Neural cell (in vitro differentiated cells): ENCODE results near the gene TMEM117. TPM values are rescaled to one million over a fixed set of nuclear protein-coding genes. Genes with fewer than 3 reads are reported as not detected.

ENCODE experiments used
- H2AFZ ChIP-seq: fragments of 200-600, 300-800 bp; sonication (generic), shearing (Covaris generic); 2 replicates; pipeline ENCODE4 v1.6.0; 2014; ENCODE audit warnings: low read depth, mild to moderate bottlenecking, antibody characterized with exemption, low read length, moderate library complexity
- H3F3A ChIP-seq: fragments of 200-600 bp; shearing (Covaris generic); 2 replicates; pipeline ENCODE4 v1.6.1; 2016; ENCODE audit warnings: mild to moderate bottlenecking, moderate library complexity, mixed read lengths, antibody characterized with exemption, low read length; ENCODE audit not compliant: insufficient read depth, poor library complexity, severe bottlenecking
- H3K27ac ChIP-seq: fragments of 200-600, 300-800 bp; sonication (generic), shearing (Covaris generic); 2 replicates; pipeline ENCODE4 v1.5.1; 2014; ENCODE audit warnings: mild to moderate bottlenecking, low read length, moderate library complexity
- H3K27me3 ChIP-seq: fragments of 300-800, 200-600 bp; sonication (generic), shearing (Covaris generic); 2 replicates; pipeline ENCODE4 v1.6.0; 2014; ENCODE audit warnings: mild to moderate bottlenecking, low read depth, low read length, moderate library complexity; ENCODE audit not compliant: insufficient read depth
- H3K36me3 ChIP-seq: fragments of 300-800, 200-600 bp; sonication (generic), shearing (Covaris generic); 2 replicates; pipeline ENCODE4 v1.5.1; 2014; ENCODE audit warnings: mild to moderate bottlenecking, antibody characterized with exemption, low read length, moderate library complexity; ENCODE audit not compliant: insufficient read depth
- H3K4me2 ChIP-seq: fragments of 300-800, 200-600 bp; sonication (generic), shearing (Covaris generic); 2 replicates; pipeline ENCODE4 v1.6.0; 2014; ENCODE audit warnings: mild to moderate bottlenecking, low read length
- H3K4me3 ChIP-seq: fragments of 300-800, 200-600 bp; sonication (generic), shearing (Covaris generic); 2 replicates; pipeline ENCODE4 v1.5.1; 2014; ENCODE audit warnings: mild to moderate bottlenecking, low read length, moderate library complexity
- H3K79me2 ChIP-seq: fragments of 200-600 bp; shearing (Covaris generic); replicated peaks from 2 replicates; pipeline ENCODE4 v1.6.0; 2014; ENCODE audit warnings: mild to moderate bottlenecking, low read length, moderate library complexity; ENCODE audit not compliant: insufficient read depth
- H3K9ac ChIP-seq: fragments of 300-800, 200-600 bp; sonication (generic), shearing (Covaris generic); 2 replicates; pipeline ENCODE4 v1.6.1; 2016; ENCODE audit warnings: mild to moderate bottlenecking, low read length, mixed read lengths
- H3K9me2 ChIP-seq: fragments of 200-600 bp; shearing (Covaris generic); 2 replicates; pipeline ENCODE4 v1.6.1; 2016; ENCODE audit warnings: mild to moderate bottlenecking, low read length, mixed read lengths; ENCODE audit not compliant: insufficient read depth
- H3K9me3 ChIP-seq: fragments of 200-600, 300-800 bp; sonication (generic), shearing (Covaris generic); 2 replicates; pipeline ENCODE4 v1.6.1; 2016; ENCODE audit warnings: mild to moderate bottlenecking, mixed run types, low read length, moderate library complexity, mixed read lengths
- H4K20me1 ChIP-seq: fragments of 200-600 bp; shearing (Covaris generic); 2 replicates; pipeline ENCODE4 v1.6.1; 2016; ENCODE audit warnings: mild to moderate bottlenecking, mixed run types; ENCODE audit not compliant: insufficient read depth
- CTCF ChIP-seq: fragments of 450-650 bp; IDR thresholded peaks from 2 replicates; pipeline ENCODE4 v1.5.1; 2014; ENCODE audit warnings: antibody characterized with exemption, mild to moderate bottlenecking, moderate library complexity; ENCODE audit not compliant: poor library complexity, severe bottlenecking
- EP300 ChIP-seq: fragments of 450-650 bp; conservative IDR thresholded peaks from 2 replicates; pipeline ENCODE4 v1.6.1; 2014; ENCODE audit warnings: antibody characterized with exemption, mild to moderate bottlenecking, moderate library complexity; ENCODE audit not compliant: poor library complexity, severe bottlenecking
- EZH2 ChIP-seq: fragments of 200-600, 300-800 bp; shearing (Covaris generic), sonication (generic); IDR thresholded peaks from 2 replicates; pipeline ENCODE4 v1.6.1; 2014; ENCODE audit warnings: antibody characterized with exemption, low read length, borderline replicate concordance, mild to moderate bottlenecking; ENCODE audit not compliant: insufficient read depth, poor library complexity, severe bottlenecking
- MXI1 ChIP-seq: fragments of 450-650 bp; conservative IDR thresholded peaks from 2 replicates; pipeline ENCODE4 v1.6.1; 2014; ENCODE audit warnings: antibody characterized with exemption, mild to moderate bottlenecking; ENCODE audit not compliant: poor library complexity, severe bottlenecking
- POLR2AphosphoS5 ChIP-seq: IDR thresholded peaks from 2 replicates; pipeline ENCODE4 v1.6.1; 2012
- RAD21 ChIP-seq: fragments of 450-650 bp; conservative IDR thresholded peaks from 2 replicates; pipeline ENCODE4 v1.6.1; 2014; ENCODE audit warnings: antibody characterized with exemption, mild to moderate bottlenecking, moderate library complexity
- REST ChIP-seq: IDR thresholded peaks from 2 replicates; pipeline ENCODE4 v1.6.1; 2012; ENCODE audit warnings: borderline replicate concordance
- SMC3 ChIP-seq: fragments of 450-650 bp; conservative IDR thresholded peaks from 2 replicates; pipeline ENCODE4 v1.6.1; 2014; ENCODE audit warnings: antibody characterized with exemption, mild to moderate bottlenecking, moderate library complexity; ENCODE audit not compliant: poor library complexity
- TAF1 ChIP-seq: IDR thresholded peaks from 2 replicates; pipeline ENCODE4 v1.6.1; 2012; ENCODE audit warnings: low read depth
- polyA plus RNA-seq: library from polyadenylated mRNA; depleted of rRNA; stranded (reverse); fragments of >200 nt; gene quantifications from 2 replicates; pipeline ENCODE4 v1.2.3, GENCODE V29; 2014

The TMEM117 gene
- polyA plus RNA-seq, 1 donor from 2014 or later = 5.3 TPM

GRCh38 chr12:44088647-44089046 lies 252.8 kb downstream of the TMEM117 start:
- H3K79me2 ChIP-seq = no peaks in the 10 kb centered on the region
- no peak overlapping the region for H3K27ac ChIP-seq
- no peak overlapping the region for H2AFZ ChIP-seq
- H3K4me3 ChIP-seq = no peak overlapping the region
- no peaks in the 10 kb centered on the region for H3K36me3 ChIP-seq
- H3K9me2 ChIP-seq = no peaks in the 10 kb centered on the region
- H3K4me2 ChIP-seq = no peak overlapping the region
- no peaks in the 10 kb centered on the region for H4K20me1 ChIP-seq
- no peak overlapping the region for H3K9ac ChIP-seq
- TF ChIP-seq TAF1 (no peak), MXI1 (no peak), EP300 (no peak), SMC3 (no peak), RAD21 (no peak), CTCF (no peak), REST (no peak), EZH2 (no peak), POLR2AphosphoS5 (no peak)
- no peaks in the 10 kb centered on the region for H3K9me3 ChIP-seq
- H3K27me3 ChIP-seq = no peaks in the 10 kb centered on the region
- no peaks in the 10 kb centered on the region for H3F3A ChIP-seq

- TF ChIP-seq EP300 (no peak), CTCF (no peak), RAD21 (no peak), SMC3 (no peak), TAF1 (no peak), REST (no peak), MXI1 (no peak)
- H3K4me3 ChIP-seq = no peak overlapping the region
- no peak overlapping the region for H3K27ac ChIP-seq
- no peaks in the 10 kb centered on the region for H4K20me1 ChIP-seq
- H3K27me3 ChIP-seq = no peaks in the 10 kb centered on the region
- no peak overlapping the region for H2AFZ ChIP-seq
- no peaks in the 10 kb centered on the region for H3K36me3 ChIP-seq
- H3K9me2 ChIP-seq = no peaks in the 10 kb centered on the region
- H3K79me2 ChIP-seq = no peaks in the 10 kb centered on the region
- H3F3A ChIP-seq = no peaks in the 10 kb centered on the region
- no peak overlapping the region for H3K4me2 ChIP-seq
- H3K9ac ChIP-seq = no peak overlapping the region
- H3K9me3 ChIP-seq = no peaks in the 10 kb centered on the region
These were observed 256.2 kb downstream of the TMEM117 start for GRCh38 chr12:44091948-44092606.
